Measurements from ENCODE around the gene SIRT4. TPM values are rescaled to one million over a fixed set of nuclear protein-coding genes. Genes with fewer than 3 reads are reported as not detected.

Gene SIRT4
- total RNA-seq, 1 donor = 1.1 TPM

DNA sequence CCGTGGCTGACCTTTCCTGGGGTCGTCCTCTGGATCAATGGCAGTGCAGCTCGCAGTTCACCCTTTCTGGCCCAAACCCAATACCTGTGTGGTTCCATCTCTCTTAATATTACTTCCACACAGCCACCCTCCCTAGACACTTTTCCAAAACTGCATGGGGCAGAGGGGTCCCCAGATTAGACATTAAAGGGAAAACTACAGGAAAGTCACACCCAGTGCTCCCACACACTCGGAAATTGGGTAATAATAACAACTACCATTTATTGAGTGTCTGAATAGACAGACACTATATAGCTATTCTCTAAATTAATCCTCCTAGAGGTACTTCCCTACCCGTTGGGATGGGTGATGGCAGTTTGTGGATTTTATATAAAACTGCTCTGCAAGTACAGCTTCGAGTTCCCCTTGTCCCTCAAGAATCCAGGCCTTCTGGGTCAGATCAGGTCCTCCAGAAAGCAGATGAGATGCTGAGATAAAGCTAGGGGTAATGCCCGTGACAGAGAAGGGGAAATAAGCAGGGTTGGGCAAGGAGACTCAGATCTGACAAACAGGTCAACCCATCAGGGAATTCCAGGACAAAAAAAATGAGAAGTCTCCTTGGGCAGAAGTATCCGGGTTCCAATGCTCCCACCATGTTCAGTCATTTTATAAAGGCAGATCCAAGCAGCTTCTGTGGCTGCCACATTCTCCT, 35.8 kb upstream of the SIRT4 start:
- H2AFZ ChIP-seq (ENCODE audit: low read length) = peak overlapping the region; percentile 44
- no peak for DNase-seq (ENCODE audit: insufficient read length, low spot score, missing footprints)
- TF ChIP-seq, protein P1, sequence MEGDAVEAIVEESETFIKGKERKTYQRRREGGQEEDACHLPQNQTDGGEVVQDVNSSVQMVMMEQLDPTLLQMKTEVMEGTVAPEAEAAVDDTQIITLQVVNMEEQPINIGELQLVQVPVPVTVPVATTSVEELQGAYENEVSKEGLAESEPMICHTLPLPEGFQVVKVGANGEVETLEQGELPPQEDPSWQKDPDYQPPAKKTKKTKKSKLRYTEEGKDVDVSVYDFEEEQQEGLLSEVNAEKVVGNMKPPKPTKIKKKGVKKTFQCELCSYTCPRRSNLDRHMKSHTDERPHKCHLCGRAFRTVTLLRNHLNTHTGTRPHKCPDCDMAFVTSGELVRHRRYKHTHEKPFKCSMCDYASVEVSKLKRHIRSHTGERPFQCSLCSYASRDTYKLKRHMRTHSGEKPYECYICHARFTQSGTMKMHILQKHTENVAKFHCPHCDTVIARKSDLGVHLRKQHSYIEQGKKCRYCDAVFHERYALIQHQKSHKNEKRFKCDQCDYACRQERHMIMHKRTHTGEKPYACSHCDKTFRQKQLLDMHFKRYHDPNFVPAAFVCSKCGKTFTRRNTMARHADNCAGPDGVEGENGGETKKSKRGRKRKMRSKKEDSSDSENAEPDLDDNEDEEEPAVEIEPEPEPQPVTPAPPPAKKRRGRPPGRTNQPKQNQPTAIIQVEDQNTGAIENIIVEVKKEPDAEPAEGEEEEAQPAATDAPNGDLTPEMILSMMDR (IDR thresholded peaks at IDR 0.05; ENCODE audit: extremely low read depth, low read depth, low read length) = no peak

DNA sequence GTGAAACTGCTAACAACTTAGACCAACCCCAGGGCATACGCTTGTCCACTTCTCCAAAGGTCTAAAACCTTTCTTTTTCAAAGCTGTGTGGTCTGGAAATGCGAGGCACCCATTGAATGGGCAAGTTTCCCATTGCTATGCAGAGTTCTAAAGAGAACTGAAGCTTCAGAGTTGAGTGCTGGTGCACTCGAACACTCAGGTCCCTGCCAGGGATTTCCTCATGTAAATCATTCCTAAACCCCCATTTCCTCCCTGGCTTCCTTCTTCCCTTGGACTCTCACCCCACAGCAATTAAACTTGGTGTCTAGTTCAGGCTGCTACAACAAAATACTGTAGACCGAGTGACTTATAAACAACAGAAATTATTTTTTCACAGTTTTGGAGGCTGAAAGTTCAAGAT, 34.4 kb upstream of the SIRT4 start:
- Histone ChIP-seq H4K20me1 (ENCODE audit: insufficient read depth, low read length) (peaks cover 11% of the 10 kb centered on the region), H3K4me3 (ENCODE audit: insufficient read depth, low read length) (no peak overlapping the region), H2AFZ (ENCODE audit: low read length) (peak overlapping the region; percentile 60), H3K9me3 (ENCODE audit: low read depth, low read length) (no peaks in the 10 kb centered on the region), H3K79me2 (ENCODE audit: insufficient read depth, low read length) (peaks cover 28% of the 10 kb centered on the region), H3K4me1 (ENCODE audit: insufficient read depth, low read length) (peaks cover 17% of the 10 kb centered on the region), H3K36me3 (ENCODE audit: insufficient read depth, low read length) (no peaks in the 10 kb centered on the region), H3K27me3 (ENCODE audit: insufficient read depth, low read length) (no peaks in the 10 kb centered on the region), H3K4me2 (ENCODE audit: insufficient read depth, low read length) (no peak overlapping the region), H3K27ac (ENCODE audit: low read depth, low read length) (no peak overlapping the region)
- no peak for DNase-seq (ENCODE audit: insufficient read length, low spot score, missing footprints)
- TF ChIP-seq, protein P1 (IDR thresholded peaks at IDR 0.05; ENCODE audit: extremely low read depth, low read depth, low read length) = no peak

More for the DNA sequence above, 35.8 kb upstream of the SIRT4 start:
- Histone ChIP-seq H3K4me1 (ENCODE audit: insufficient read depth, low read length) (peaks cover 25% of the 10 kb centered on the region), H3K27ac (ENCODE audit: low read depth, low read length) (no peak overlapping the region), H3K36me3 (ENCODE audit: insufficient read depth, low read length) (no peaks in the 10 kb centered on the region), H3K4me2 (ENCODE audit: insufficient read depth, low read length) (no peak overlapping the region), H3K27me3 (ENCODE audit: insufficient read depth, low read length) (no peaks in the 10 kb centered on the region), H3K9me3 (ENCODE audit: low read depth, low read length) (no peaks in the 10 kb centered on the region), H4K20me1 (ENCODE audit: insufficient read depth, low read length) (peaks cover 25% of the 10 kb centered on the region), H3K79me2 (ENCODE audit: insufficient read depth, low read length) (peaks cover 42% of the 10 kb centered on the region), H3K4me3 (ENCODE audit: insufficient read depth, low read length) (no peak overlapping the region)

DNA sequence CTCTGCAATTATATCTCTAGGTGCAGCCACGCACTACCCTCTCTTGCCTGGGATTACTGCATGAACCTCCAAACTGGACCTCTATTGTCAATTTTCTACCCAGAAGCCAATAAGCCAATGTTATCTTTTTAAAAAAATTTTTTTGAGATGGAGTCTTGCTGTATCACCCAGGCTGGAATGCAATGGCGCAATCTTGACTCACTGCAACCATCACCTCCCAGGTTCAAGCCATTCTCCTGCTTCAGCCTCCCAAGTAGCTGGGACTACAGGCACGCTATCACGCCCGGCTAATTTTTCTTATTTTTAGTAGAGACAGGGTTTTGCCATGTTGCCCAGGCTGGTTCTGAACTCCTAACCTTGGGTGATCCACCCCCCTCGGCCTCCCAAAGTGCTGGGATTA, 25.4 kb upstream of the SIRT4 start:
- H3K4me1 ChIP-seq (ENCODE audit: insufficient read depth, low read length) = peaks cover 6% of the 10 kb centered on the region
- peak; percentile 48 for DNase-seq (ENCODE audit: insufficient read length, low spot score, missing footprints)
- H3K27ac ChIP-seq (ENCODE audit: low read depth, low read length) = peak overlapping the region; percentile 41
- no peaks in the 10 kb centered on the region for H3K79me2 ChIP-seq (ENCODE audit: insufficient read depth, low read length)
- no peaks in the 10 kb centered on the region for H3K9me3 ChIP-seq (ENCODE audit: low read depth, low read length)
- H2AFZ ChIP-seq (ENCODE audit: low read length) = peak overlapping the region; percentile 37
- no peak overlapping the region for H3K4me3 ChIP-seq (ENCODE audit: insufficient read depth, low read length)
- H3K27me3 ChIP-seq (ENCODE audit: insufficient read depth, low read length) = no peaks in the 10 kb centered on the region
- no peaks in the 10 kb centered on the region for H3K36me3 ChIP-seq (ENCODE audit: insufficient read depth, low read length)
- TF ChIP-seq, protein P1 (IDR thresholded peaks at IDR 0.05; ENCODE audit: extremely low read depth, low read depth, low read length) = no peak
- peak overlapping the region; percentile 36 for H3K4me2 ChIP-seq (ENCODE audit: insufficient read depth, low read length)
- no peaks in the 10 kb centered on the region for H4K20me1 ChIP-seq (ENCODE audit: insufficient read depth, low read length)

DNA sequence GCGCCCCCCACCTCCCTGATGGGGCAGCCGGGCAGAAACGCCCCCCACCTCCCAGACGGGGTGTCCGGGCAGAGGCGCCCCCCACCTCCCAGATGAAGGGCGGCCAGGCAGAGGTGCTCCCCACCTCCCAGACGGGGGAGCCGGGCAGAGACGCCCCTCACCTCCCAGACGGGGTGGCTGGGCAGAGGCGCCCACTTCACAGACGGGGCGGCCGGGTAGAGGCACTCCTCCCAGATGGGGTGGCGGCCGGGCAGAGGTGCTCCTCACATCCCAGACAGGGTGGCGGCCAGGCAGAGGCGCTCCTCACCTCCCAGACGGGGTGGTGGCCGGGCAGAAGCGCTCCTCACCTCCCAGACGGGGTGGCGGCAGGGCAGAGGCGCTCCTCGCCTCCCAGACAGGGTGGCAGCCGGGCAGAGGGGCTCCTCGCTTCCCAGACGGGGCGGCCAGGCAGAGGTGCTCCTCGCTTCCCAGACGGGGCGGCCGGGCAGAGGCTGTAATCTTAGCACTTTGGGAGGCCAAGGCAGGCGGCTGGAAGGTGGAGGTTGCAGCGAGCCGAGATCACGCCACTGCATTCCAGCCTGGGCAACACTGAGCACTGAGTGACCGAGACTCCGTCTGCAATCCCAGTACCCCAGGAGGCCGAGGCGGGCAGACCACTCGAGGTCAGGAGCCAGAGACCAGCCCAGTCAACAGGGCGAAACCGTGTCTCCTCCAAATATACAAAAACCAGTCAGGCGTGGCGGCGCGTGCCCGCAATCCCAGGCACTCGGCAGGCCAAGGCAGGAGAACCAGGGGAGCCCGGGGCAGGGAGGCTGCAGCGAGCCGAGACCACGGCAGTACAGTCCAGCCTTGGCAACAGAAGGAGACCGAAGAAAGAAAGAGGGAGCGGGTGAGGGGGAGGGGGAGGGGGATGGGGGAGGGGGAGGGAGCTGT, 23.7 kb upstream of the SIRT4 start:
- Histone ChIP-seq H3K36me3 (ENCODE audit: insufficient read depth, low read length) (no peaks in the 10 kb centered on the region), H3K4me1 (ENCODE audit: insufficient read depth, low read length) (peaks cover 6% of the 10 kb centered on the region), H3K4me3 (ENCODE audit: insufficient read depth, low read length) (no peak overlapping the region), H3K9me3 (ENCODE audit: low read depth, low read length) (no peaks in the 10 kb centered on the region), H3K27me3 (ENCODE audit: insufficient read depth, low read length) (no peaks in the 10 kb centered on the region), H4K20me1 (ENCODE audit: insufficient read depth, low read length) (no peaks in the 10 kb centered on the region), H3K79me2 (ENCODE audit: insufficient read depth, low read length) (no peaks in the 10 kb centered on the region), H3K4me2 (ENCODE audit: insufficient read depth, low read length) (no peak overlapping the region), H3K27ac (ENCODE audit: low read depth, low read length) (no peak overlapping the region), H2AFZ (ENCODE audit: low read length) (no peak overlapping the region)
- TF ChIP-seq, protein P1 (IDR thresholded peaks at IDR 0.05; ENCODE audit: extremely low read depth, low read depth, low read length) = no peak
- no peak for DNase-seq (ENCODE audit: insufficient read length, low spot score, missing footprints)
